DMS 273 (cell line): ENCODE data around the gene VDR.
A peak's percentile ranks its signal among the peaks of the same experiment; 100 is the strongest.
"Not testable (repeated sequence)": the region's sequence is repeated elsewhere in the genome, so short reads cannot be mapped to it uniquely, and the experiment has no call there.

Experiments
- DNase-seq: peaks from one replicate; lab custom pipeline; 2025; ENCODE audit not compliant: unreplicated experiment; lab: John Stamatoyannopoulos, UW

Gene VDR

GRCh38 chr12:47817272-47818006, 87.4 kb downstream of the VDR start:
- peak; percentile 10 for DNase-seq

- DNase-seq, result peak; percentile 18
Measured at GRCh38 chr12:47816403-47817271, 88.2 kb downstream of the VDR start.

- not testable (repeated sequence) for DNase-seq
Measured at GRCh38 chr12:47815447-47815846, 89.3 kb downstream of the VDR start.

GRCh38 chr12:47814539-47815170, 90.1 kb downstream of the VDR start:
- no peak for DNase-seq

GRCh38 chr12:47813511-47814196, 91.1 kb downstream of the VDR start:
- no peak for DNase-seq

GRCh38 chr12:47812797-47813510, 91.8 kb downstream of the VDR start:
- peak; percentile 37 for DNase-seq

- DNase-seq, result no peak
Measured at GRCh38 chr12:47811581-47812484, 93.0 kb downstream of the VDR start.

GRCh38 chr12:47811072-47811396, 93.8 kb downstream of the VDR start:
- no peak for DNase-seq

- DNase-seq, result not testable (repeated sequence)
Measured at GRCh38 chr12:47809518-47809917, 95.3 kb downstream of the VDR start.

GRCh38 chr12:47808574-47809365, 96.0 kb downstream of the VDR start:
- DNase-seq, result no peak

- peak; percentile 29 for DNase-seq
Measured at GRCh38 chr12:47808050-47808449, 96.7 kb downstream of the VDR start.

- no peak for DNase-seq
Measured at GRCh38 chr12:47807338-47807737, 97.5 kb downstream of the VDR start.

GRCh38 chr12:47805417-47805816, 99.4 kb downstream of the VDR start:
- DNase-seq, result no peak

GRCh38 chr12:47804171-47804570, 100.6 kb downstream of the VDR start:
- DNase-seq, result no peak

GRCh38 chr12:47803191-47803875, 101.5 kb downstream of the VDR start:
- DNase-seq, result no peak

- no peak for DNase-seq
Measured at GRCh38 chr12:47802312-47802711, 102.5 kb downstream of the VDR start.

- DNase-seq, result no peak
Measured at GRCh38 chr12:47801904-47802246, 102.9 kb downstream of the VDR start.

- no peak for DNase-seq
Measured at GRCh38 chr12:47801170-47801903, 103.5 kb downstream of the VDR start.
